ENCODE results near the gene SIM1.

SIM1 gene

DNA sequence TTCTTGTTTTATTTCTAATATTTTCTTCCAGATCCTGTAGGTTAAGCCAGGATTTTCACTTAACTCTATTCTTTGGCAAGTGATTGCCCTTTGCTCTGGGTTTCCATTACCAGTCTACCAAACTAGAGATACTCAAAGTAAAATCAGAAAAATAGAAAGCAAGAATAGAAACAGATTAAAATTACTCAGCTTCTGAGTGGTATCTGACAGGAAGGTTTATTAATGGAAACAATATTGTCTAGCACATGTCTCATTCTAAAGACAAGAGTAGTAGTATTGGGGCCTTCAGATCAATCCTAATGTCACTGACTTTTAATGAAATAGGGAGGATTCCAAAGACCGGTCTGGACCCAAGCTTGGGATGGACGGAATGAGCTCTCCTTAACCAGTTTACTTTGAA lies 72.3 kb downstream of the SIM1 start:
- no peaks in the 10 kb centered on the region for H3K36me3 ChIP-seq (ENCODE audit: low read depth)
- TF ChIP-seq, protein P1, sequence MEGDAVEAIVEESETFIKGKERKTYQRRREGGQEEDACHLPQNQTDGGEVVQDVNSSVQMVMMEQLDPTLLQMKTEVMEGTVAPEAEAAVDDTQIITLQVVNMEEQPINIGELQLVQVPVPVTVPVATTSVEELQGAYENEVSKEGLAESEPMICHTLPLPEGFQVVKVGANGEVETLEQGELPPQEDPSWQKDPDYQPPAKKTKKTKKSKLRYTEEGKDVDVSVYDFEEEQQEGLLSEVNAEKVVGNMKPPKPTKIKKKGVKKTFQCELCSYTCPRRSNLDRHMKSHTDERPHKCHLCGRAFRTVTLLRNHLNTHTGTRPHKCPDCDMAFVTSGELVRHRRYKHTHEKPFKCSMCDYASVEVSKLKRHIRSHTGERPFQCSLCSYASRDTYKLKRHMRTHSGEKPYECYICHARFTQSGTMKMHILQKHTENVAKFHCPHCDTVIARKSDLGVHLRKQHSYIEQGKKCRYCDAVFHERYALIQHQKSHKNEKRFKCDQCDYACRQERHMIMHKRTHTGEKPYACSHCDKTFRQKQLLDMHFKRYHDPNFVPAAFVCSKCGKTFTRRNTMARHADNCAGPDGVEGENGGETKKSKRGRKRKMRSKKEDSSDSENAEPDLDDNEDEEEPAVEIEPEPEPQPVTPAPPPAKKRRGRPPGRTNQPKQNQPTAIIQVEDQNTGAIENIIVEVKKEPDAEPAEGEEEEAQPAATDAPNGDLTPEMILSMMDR (IDR thresholded peaks at IDR 0.05; ENCODE audit: poor library complexity, severe bottlenecking), result no peak

DNA sequence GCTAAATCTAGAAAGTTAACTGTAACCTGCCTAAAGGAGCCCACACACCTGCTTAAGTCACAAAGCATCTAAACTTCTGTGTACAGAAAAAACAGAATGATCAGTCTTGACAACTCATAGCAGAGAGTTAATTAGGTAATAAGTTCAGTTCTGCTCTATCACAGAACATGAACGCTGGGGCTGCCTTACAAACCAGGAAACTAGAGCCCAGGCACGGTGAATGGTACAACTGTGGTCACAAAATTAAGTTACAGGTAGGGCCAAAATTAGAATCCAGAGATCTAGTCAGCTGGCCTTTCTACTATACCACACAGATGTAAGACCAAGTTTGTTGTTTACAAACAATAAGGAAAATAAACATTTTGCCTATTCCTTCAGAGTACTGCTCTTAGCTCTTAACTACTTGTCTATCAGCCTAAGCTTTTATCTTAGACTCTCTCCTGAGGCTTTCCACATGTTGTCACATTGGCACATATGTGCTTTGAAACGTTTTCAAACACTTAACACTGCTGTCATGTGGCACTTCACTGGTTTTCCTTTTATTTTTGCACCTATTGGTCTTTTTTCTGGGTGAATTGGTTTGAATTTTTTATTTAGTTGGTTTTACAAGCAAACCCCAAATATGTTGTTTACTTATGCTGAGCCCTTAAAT lies 75.7 kb downstream of the SIM1 start:
- H3K4me1 ChIP-seq (ENCODE audit: insufficient read depth, poor library complexity, severe bottlenecking), result no peaks in the 10 kb centered on the region
- no peak for DNase-seq (ENCODE audit: low spot score)
- ATAC-seq (ENCODE audit: low read depth), result no peak
- H3K36me3 ChIP-seq (ENCODE audit: low read depth), result no peaks in the 10 kb centered on the region
- no peak overlapping the region for H3K4me3 ChIP-seq (ENCODE audit: severe bottlenecking)
- TF ChIP-seq, protein P1 (IDR thresholded peaks at IDR 0.05; ENCODE audit: poor library complexity, severe bottlenecking), result no peak
- no peaks in the 10 kb centered on the region for H3K27me3 ChIP-seq (ENCODE audit: insufficient read depth, poor library complexity, severe bottlenecking)
- H3K27ac ChIP-seq (ENCODE audit: poor library complexity, severe bottlenecking), result no peak overlapping the region
- no peaks in the 10 kb centered on the region for H3K9me3 ChIP-seq (ENCODE audit: severe bottlenecking)

More for the DNA sequence above, 72.3 kb downstream of the SIM1 start:
- DNase-seq (ENCODE audit: low spot score), result no peak
- no peak overlapping the region for H3K4me3 ChIP-seq (ENCODE audit: severe bottlenecking)
- no peak overlapping the region for H3K27ac ChIP-seq (ENCODE audit: poor library complexity, severe bottlenecking)
- no peaks in the 10 kb centered on the region for H3K27me3 ChIP-seq (ENCODE audit: insufficient read depth, poor library complexity, severe bottlenecking)
- no peak for ATAC-seq (ENCODE audit: low read depth)
- H3K9me3 ChIP-seq (ENCODE audit: severe bottlenecking), result no peaks in the 10 kb centered on the region
- H3K4me1 ChIP-seq (ENCODE audit: insufficient read depth, poor library complexity, severe bottlenecking), result no peaks in the 10 kb centered on the region

DNA sequence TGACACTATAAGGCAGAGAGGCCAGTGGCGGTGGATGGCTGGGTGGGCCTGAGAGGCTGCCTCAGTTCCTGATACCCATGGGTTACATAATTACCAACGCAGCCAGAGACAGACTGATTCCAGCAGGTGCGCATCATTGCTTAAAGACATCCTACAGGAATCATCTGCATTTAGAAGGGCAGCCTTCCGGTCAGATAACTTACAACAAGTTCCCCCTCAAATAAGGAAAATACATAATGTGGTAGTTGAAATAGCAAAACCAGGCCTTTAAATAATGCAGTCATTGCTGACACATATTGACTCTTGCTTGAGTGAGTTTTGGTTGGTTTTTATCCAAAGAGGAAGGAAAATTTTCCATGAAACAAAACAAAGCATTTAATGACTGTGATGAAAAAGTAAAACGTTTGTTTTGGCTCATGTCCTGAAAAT lies 81.9 kb downstream of the SIM1 start:
- ATAC-seq (ENCODE audit: low read depth) (no peak), DNase-seq (ENCODE audit: low spot score) (no peak)
- H3K36me3 ChIP-seq (ENCODE audit: low read depth), result no peaks in the 10 kb centered on the region
- no peaks in the 10 kb centered on the region for H3K9me3 ChIP-seq (ENCODE audit: severe bottlenecking)
- H3K4me1 ChIP-seq (ENCODE audit: insufficient read depth, poor library complexity, severe bottlenecking), result peaks cover 11% of the 10 kb centered on the region
- no peak overlapping the region for H3K4me3 ChIP-seq (ENCODE audit: severe bottlenecking)
- TF ChIP-seq, protein P1 (IDR thresholded peaks at IDR 0.05; ENCODE audit: poor library complexity, severe bottlenecking), result no peak
- H3K27ac ChIP-seq (ENCODE audit: poor library complexity, severe bottlenecking), result no peak overlapping the region
- H3K27me3 ChIP-seq (ENCODE audit: insufficient read depth, poor library complexity, severe bottlenecking), result no peaks in the 10 kb centered on the region

DNA sequence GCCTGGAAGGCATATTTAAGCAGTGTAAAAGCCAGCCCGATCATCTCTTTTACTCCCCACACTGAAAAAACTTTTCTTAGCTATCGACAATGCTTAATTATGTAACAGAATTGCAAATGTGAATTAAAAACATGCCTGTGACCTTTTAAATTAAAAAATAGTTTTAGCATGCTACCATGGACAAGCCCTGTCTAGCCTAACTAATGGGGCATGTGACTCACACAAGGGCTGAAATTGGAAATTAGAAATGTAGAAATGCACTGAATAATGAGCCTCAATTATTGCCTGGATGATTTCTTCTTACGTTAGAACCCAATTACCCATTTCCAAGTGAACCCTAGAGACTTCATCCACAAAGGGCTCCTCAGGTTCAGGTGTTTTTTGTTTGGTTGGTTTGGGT lies 82.7 kb downstream of the SIM1 start:
- Histone ChIP-seq H3K36me3 (ENCODE audit: low read depth) (no peaks in the 10 kb centered on the region), H3K27ac (ENCODE audit: poor library complexity, severe bottlenecking) (no peak overlapping the region), H3K27me3 (ENCODE audit: insufficient read depth, poor library complexity, severe bottlenecking) (no peaks in the 10 kb centered on the region), H3K4me3 (ENCODE audit: severe bottlenecking) (no peak overlapping the region), H3K9me3 (ENCODE audit: severe bottlenecking) (no peaks in the 10 kb centered on the region), H3K4me1 (ENCODE audit: insufficient read depth, poor library complexity, severe bottlenecking) (peaks cover 11% of the 10 kb centered on the region)
- ATAC-seq (ENCODE audit: low read depth) (peak; percentile 76), DNase-seq (ENCODE audit: low spot score) (no peak)
- TF ChIP-seq, protein P1 (IDR thresholded peaks at IDR 0.05; ENCODE audit: poor library complexity, severe bottlenecking), result no peak

DNA sequence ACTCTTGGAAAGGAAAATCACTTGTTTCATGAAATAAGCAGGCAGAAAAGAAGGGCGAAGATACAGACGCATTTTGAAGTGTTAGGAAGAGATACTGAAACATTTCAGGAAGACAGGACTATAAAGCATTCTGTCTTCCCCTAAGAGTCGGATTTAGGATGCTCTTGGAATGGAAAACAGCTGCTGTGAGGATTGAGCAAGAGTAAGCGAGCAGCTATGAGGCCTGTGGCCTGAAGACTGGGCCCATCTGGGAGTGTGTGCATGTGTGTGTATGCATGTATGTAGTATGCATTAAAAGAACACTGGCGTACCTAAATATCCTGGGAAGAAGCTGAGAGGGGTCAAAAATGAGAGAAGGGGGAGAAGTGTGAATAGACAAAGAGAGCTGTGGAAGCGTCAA lies 83.6 kb downstream of the SIM1 start:
- TF ChIP-seq, protein P1 (IDR thresholded peaks at IDR 0.05; ENCODE audit: poor library complexity, severe bottlenecking), result no peak
- no peak overlapping the region for H3K4me3 ChIP-seq (ENCODE audit: severe bottlenecking)
- no peaks in the 10 kb centered on the region for H3K36me3 ChIP-seq (ENCODE audit: low read depth)
- no peaks in the 10 kb centered on the region for H3K27me3 ChIP-seq (ENCODE audit: insufficient read depth, poor library complexity, severe bottlenecking)
- ATAC-seq (ENCODE audit: low read depth) (no peak), DNase-seq (ENCODE audit: low spot score) (no peak)
- no peaks in the 10 kb centered on the region for H3K9me3 ChIP-seq (ENCODE audit: severe bottlenecking)
- H3K27ac ChIP-seq (ENCODE audit: poor library complexity, severe bottlenecking), result no peak overlapping the region
- H3K4me1 ChIP-seq (ENCODE audit: insufficient read depth, poor library complexity, severe bottlenecking), result peaks cover 11% of the 10 kb centered on the region

All from RWPE2 (cell line).